Upper lobe of left lung (tissue), 4 donors: ENCODE results near the gene HOXB2.

Experiments used
- CTCF ChIP-seq, 6 experiments: fragments of 450-650 bp in 4 of 6; fragments of 200-600 bp in 2 of 6; sonication (generic) in 2 of 6; IDR thresholded peaks; one replicate each; pipeline ENCODE4 v1.5.1; 2016 to 2019; ENCODE audit warnings: antibody characterized with exemption in 6 of 6
- EP300 ChIP-seq, 4 donors: sonication (generic); formaldehyde crosslinking; IDR thresholded peaks; one replicate each; pipeline ENCODE4 v1.5.1; 2017; ENCODE audit warnings: antibody characterized with exemption in 4 of 4, control low read depth in 2 of 4
- POLR2AphosphoS5 ChIP-seq, 2 donors: sonication (generic); formaldehyde crosslinking; IDR thresholded peaks; one replicate each; pipeline ENCODE4 v1.5.1; 2017; ENCODE audit warnings: antibody characterized with exemption in 2 of 2

GRCh38 chr17:48529683-48530009 is 15.3 kb downstream of the HOXB2 start:
- TF ChIP-seq POLR2AphosphoS5 (IDR thresholded peaks at IDR 0.05) (no peak), EP300 (IDR thresholded peaks at IDR 0.05) (no peak), CTCF (IDR thresholded peaks at IDR 0.05) (no peak)
